GM21737 (cell line): Measurements from ENCODE around the gene GPR50.

Experiments used
- ATAC-seq: cut with Tn5 transposase; IDR thresholded peaks from one replicate; pipeline ENCODE4 v1.9.1; 2021; ENCODE audit warnings: mild to moderate bottlenecking, moderate library complexity; ENCODE audit not compliant: unreplicated experiment

Gene GPR50

DNA sequence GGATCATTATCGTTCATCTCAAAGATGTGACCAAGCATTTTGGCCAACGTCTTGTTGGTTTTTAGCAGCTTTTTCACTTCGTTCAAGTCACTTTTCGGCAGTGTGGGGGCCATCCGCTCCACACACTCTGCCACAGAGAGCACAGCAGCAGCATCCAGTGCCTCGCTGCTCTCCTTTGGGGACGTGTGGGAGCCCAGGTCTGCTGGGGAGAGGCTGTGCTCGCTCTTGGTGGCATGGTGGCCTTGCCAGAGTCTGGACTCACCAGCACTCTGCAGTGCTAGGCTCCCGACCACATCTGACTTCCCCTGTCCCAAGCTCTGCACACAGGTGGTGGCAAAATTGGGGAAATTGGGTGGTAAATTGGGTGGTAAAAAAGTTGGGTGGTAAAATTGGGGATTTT lies 50.6 kb downstream of the GPR50 start:
- ATAC-seq: no peak

DNA sequence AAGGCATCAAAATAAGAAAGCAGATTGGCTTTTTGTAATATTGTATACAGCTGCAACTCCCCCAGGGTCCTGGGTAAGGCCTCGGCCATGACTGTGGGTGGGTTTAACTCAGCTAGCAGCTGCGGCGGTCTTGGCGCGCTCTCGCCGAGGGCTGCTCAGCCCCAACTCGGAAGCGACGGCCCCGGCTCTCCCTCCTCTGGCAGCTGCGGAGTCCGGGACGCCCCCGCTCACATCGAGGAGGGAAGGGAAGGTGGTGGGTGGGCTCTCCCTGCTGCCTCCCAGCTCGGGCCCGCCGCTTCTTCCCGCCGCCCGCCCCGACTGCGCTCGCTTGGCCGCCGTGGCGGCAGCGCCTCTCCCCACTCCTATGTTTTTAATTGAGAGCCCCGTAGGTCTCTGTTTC lies 51.2 kb downstream of the GPR50 start:
- ATAC-seq: no peak

DNA sequence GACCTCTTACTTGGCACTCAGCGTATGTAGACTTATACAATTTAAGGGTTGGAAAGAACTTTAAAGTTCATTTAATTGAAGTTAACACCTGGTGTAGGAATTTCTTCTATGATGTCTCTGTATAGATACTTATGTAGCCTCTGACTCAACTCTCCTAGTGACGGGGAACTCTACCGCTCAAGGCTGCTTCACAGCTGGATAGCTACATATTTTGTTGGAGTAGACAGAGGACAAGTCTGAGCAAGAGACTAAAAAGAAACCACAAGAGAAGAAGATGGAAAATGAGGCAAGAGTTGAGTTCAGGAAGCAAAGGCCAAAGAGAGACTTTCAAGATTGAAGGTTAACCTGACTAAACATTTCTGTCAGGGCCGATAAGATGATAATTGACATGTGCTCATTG lies 52.6 kb downstream of the GPR50 start:
- no peak for ATAC-seq
